Cerebellar cortex (tissue), 1 donor: ENCODE measurements around the gene PGLYRP2.
A peak's percentile ranks its signal among the peaks of the same experiment; 100 is the strongest.
"Not testable (repeated sequence)": the region's sequence is repeated elsewhere in the genome, so short reads cannot be mapped to it uniquely, and the experiment has no call there.

Experiments
- DNase-seq: peaks from one replicate; pipeline ENCODE4 v3.0.0-alpha.2; 2015; ENCODE audit warnings: low spot score

PGLYRP2 gene

DNA sequence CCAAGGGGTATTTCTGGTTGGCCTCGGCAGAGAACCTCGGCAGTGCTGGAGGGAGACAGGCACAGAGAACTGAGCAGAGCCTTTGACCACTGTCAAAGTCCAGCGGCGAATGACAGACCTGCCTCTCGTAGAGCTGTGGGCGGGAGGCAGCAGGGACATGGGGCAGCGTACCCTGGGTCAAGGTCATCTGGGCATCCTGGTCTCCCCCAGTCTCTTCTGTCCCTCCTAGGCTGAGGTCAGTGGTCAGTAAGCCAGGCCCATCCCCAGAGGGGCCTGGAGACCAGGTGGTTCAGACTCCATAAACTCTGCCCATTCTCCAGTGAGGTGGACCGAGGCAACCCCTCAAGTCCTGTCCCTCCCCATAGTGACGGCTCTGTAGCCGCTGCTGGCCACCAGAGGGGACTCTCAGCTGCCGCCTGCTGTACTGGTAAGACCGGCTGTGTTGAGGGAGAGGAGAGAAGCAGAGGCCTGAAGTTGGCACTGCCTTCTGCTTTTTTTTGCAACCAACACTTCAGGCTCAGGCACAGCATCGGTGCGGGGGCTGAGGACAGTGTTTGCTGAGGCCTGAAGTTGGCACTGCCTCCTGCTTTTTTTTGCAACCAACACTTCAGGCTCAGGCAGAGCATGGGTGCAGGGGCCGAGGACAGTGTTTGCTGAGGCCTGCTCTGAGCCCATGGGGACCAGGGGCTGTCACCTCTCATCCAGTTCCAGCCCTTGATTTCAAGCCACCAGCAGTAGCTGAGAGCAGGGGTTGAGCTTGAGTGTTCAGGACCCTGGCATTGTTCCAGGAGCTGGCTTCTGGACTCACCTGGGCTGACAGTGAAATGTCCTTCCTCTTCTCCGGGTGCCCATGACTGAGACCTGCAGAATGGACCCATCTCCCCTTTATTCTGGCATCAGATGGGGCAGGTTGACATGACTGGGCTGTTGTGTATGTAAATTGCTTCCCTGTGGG is at the start of gene PGLYRP2:
Gene PGLYRP2, minus strand, starts transcription at position 111 of the 955 bp plus-strand sequence. CDS start 130 bp downstream, outside the sequence.
- DNase-seq, result peak; percentile 20

DNA sequence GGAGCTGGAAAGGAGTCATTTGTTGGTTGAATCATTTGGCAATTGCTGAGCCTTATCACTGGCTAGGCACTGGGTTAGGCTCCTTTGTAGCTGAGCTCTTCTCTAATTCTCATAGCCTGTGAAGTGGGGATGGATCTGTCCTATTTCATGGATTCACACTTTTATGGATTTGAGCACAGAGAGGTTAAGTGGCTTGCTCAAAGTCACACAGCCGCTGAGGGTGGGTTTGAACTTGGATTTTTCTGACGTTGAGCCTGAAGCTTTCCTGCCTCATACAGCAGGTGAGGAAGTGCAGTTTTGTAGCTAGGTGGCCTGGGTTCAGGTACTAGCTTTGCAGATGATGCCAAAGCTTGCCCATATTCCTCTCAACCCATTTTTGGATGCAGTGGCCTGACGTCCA is 48.4 kb upstream of the PGLYRP2 start:
- DNase-seq, result no peak

GRCh38 chr19:15526408-15526807 is 47.1 kb upstream of the PGLYRP2 start:
- DNase-seq, result no peak

DNA sequence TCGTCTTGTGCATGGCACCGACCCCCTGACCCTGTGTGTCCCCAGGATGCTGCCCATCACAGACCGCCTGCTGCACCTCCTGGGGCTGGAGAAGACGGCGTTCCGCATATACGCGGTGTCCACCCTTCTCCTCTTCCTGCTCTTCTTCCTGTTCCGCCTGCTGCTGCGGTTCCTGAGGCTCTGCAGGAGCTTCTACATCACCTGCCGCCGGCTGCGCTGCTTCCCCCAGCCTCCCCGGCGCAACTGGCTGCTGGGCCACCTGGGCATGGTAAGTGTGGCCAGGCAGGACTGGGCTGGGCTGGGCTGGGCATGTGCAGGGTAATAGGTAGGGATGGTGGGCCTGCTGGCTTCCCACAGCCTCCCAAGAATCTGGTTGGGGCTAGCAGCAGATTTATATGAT is 46.0 kb upstream of the PGLYRP2 start:
- no peak for DNase-seq

- no peak for DNase-seq
Observed at GRCh38 chr19:15524781-15525180, 45.5 kb upstream of the PGLYRP2 start.

DNA sequence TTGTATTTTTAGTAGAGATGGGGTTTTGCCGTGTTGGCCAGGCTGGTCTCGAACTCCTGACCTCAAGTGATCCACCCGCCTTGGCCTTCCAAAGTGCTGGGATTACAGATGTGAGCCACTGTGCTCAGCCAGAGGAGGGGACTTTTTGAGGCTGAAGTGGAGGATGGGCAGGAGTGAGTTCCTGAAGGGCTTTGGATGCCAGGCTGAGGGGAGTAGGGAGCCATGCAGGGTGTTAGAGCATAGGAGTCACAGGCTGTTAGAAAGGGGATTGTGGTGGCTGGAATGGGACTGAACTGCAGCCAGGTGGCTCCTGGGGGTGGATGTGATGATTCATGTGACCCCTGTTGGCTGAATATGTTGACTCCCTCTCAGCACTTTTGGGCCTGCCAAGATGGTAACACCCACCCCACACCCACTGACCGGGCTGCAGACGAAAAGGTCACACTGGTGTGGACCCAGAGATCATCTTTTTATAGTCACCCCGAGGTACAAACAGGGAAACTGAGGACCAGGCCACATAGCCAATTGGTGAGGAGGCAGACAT is 40.2 kb upstream of the PGLYRP2 start:
- no peak for DNase-seq

GRCh38 chr19:15517778-15518177 is 38.5 kb upstream of the PGLYRP2 start:
- DNase-seq, result no peak

GRCh38 chr19:15516363-15516762 is 37.1 kb upstream of the PGLYRP2 start:
- no peak for DNase-seq

GRCh38 chr19:15515227-15515625 is 35.9 kb upstream of the PGLYRP2 start:
- DNase-seq, result not testable (repeated sequence)

GRCh38 chr19:15511671-15512424 is 32.5 kb upstream of the PGLYRP2 start:
- no peak for DNase-seq

GRCh38 chr19:15508035-15508710 is 28.9 kb upstream of the PGLYRP2 start, which contains the start of gene CYP4F22:
CYP4F22 (plus strand) TSS chr19:15508525; CDS start chr19:15525337, 16,812 bp downstream.
- DNase-seq, result no peak

DNA sequence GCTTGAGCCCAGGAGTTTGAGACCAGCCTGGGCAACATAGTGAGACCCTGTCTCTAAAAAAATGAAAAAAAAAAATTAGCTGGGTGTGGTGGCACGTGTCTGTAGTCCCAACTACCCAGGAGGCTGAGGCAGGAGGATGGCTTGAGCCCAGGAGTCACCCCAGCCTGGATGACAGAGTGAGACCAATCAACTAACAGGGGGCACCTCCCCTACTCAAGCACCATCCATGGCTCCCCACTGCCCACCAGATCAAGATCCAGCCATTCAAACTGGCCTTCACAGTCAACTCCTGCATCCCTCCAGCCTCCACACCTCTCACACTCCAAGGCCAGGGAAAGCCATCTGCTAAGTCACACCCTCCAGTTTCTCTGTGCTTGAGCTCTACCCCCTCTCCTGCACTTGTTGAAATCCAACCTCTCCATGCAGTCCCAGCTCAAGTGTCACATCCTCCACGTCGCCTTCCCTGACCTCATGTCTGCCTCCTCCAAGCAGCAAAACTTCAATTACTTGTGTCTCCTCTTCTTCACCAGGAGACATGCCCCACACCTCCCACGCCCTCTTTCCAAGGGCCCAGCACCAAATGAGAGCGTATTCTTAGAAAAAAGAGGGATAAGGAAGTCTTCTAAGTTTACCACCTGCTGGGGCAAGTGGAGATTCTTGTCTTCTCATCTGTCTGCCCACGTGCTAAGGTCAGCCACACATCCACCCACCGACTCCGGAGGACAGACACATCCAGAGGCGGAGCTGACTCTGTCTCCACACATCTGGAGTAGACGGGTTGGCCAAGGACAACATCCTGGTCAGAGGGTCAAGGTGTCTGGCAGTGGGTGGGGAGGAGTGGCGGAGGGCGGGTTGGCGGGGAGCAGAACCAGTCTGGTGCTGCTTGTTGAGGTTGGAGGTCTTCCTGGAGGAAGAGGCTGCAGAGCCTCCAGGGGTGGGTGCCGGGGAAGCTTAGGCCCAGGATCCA is 28.1 kb upstream of the PGLYRP2 start:
- no peak for DNase-seq

GRCh38 chr19:15506074-15506571 is 26.8 kb upstream of the PGLYRP2 start:
- no peak for DNase-seq

GRCh38 chr19:15502264-15502663 is 23.0 kb upstream of the PGLYRP2 start:
- no peak for DNase-seq

GRCh38 chr19:15501596-15501995 is 22.3 kb upstream of the PGLYRP2 start:
- DNase-seq, result no peak

DNA sequence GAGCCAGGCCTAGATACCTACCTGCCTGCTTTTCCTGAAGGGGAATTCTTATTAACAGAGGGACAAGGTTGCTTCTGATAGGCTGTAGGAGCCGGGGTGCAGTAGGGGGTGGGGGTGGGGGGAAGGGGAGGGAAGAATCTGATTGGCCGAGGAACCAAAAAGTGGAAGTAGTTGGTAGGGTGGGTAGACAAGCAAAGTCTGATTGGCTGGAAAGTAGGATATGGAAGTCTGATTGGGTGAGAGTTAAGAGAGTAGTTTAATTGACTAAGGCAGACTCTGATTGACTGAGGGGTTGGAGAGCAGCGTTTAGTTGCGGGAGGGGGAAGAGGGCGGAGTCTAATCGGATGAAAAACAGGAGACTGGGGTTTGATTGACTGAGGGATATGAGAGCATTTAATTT is 19.6 kb upstream of the PGLYRP2 start:
- DNase-seq, result peak; percentile 7

- no peak for DNase-seq
Observed at GRCh38 chr19:15498156-15498858, 19.0 kb upstream of the PGLYRP2 start.

GRCh38 chr19:15495151-15495550 is 15.8 kb upstream of the PGLYRP2 start:
- DNase-seq, result no peak

DNA sequence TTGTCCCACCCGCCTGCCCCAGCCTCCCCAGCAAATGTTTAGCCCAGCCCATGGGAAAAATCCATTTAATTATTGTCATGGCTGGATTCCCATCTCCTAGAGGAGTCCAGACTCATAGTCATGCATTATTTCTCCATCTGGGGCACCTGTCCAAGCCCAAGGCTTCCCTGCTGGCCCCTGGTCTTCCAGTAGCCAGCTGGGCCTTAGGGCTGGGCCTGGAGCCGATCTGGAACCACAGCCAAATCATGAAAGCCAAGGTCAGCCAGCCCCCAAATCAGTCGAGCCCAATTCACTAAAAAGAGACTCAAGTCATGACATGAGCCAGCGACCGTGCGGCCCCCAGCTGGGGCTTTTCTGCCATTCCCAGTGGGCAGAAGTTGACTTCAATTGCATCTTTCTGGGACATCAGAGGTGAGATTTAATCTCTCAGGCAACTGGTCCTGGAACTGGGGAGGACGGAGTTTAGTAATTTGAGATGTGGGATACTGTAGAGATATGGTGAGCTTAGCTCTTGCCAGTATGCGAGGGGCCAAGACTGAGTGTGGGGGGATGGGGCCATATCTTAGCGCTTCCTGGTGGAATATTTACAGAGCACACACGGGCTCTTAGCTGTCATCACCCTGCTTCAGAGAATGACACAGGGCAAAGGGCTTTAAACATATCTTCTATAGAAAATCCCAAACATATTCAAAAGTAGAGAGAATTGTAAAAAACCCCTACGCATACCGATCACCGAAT is 9.4 kb upstream of the PGLYRP2 start:
- DNase-seq, result peak; percentile 11
